ENCODE results near the gene ACCSL. TPM values are rescaled to one million over a fixed set of nuclear protein-coding genes. Genes with fewer than 3 reads are reported as not detected.

The ACCSL gene
- total RNA-seq, 1 donor from 2014 or later, result not detected

DNA sequence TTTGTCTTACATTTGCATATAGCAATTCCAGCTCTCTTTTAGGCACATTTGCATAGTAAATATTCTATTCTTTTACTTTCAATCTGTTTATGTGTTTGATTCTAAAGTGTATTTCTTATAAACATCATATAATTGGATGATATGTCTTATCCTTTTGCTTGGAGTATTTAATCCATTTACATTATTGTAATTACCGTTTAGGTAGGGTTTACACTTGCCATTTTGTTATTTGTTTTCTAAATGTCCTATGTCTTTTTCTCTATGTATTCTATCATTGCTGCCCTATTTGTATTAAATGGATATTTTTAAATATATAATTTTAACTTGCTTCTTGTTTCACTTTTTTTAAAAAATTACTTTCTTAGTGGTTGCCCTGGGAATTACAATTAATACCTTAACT lies 22.8 kb upstream of the ACCSL start:
- peaks cover 7% of the 10 kb centered on the region for H3K4me1 ChIP-seq
- H3K27ac ChIP-seq, result no peak overlapping the region
- H3K36me3 ChIP-seq, result no peaks in the 10 kb centered on the region
- no peak for DNase-seq (ENCODE audit: extremely low spot score in 2 of 2)
- H3K9me3 ChIP-seq, result no peaks in the 10 kb centered on the region
- no peak overlapping the region for H3K4me3 ChIP-seq
- H3K27me3 ChIP-seq, result no peaks in the 10 kb centered on the region
- no peak for TF ChIP-seq POLR2A (IDR thresholded peaks at IDR 0.05)
- TF ChIP-seq POLR2AphosphoS5 (IDR thresholded peaks at IDR 0.05; ENCODE audit: insufficient read depth in 1 of 2, low read depth in 1 of 2), result no peak
- TF ChIP-seq, protein P1, sequence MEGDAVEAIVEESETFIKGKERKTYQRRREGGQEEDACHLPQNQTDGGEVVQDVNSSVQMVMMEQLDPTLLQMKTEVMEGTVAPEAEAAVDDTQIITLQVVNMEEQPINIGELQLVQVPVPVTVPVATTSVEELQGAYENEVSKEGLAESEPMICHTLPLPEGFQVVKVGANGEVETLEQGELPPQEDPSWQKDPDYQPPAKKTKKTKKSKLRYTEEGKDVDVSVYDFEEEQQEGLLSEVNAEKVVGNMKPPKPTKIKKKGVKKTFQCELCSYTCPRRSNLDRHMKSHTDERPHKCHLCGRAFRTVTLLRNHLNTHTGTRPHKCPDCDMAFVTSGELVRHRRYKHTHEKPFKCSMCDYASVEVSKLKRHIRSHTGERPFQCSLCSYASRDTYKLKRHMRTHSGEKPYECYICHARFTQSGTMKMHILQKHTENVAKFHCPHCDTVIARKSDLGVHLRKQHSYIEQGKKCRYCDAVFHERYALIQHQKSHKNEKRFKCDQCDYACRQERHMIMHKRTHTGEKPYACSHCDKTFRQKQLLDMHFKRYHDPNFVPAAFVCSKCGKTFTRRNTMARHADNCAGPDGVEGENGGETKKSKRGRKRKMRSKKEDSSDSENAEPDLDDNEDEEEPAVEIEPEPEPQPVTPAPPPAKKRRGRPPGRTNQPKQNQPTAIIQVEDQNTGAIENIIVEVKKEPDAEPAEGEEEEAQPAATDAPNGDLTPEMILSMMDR (IDR thresholded peaks at IDR 0.05), result no peak
- intact Hi-C loops (cut with DNase I), result no loop called here

DNA sequence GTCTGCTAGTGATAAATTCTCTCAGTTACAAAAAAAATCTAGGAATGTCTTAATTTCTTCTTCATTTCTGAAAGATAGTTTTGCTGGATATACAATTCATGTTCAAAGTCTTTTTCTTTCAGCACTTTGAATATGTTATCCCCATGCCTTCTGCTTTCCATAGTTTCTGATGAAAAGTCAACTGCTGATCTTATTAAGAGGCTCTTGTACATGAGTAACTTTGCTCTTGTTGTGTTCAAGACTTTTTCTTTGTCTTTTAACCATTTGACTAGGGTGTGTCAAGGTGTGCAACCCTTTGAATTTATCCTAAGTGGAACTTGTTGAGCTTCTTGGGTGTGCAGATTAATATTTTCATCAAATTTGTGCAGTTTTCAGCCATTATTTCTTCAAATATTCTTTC lies 22.1 kb upstream of the ACCSL start:
- intact Hi-C loops (cut with DNase I), result no loop called here
- DNase-seq (ENCODE audit: extremely low spot score in 2 of 2), result no peak
- H3K36me3 ChIP-seq, result no peaks in the 10 kb centered on the region
- no peak overlapping the region for H3K27ac ChIP-seq
- TF ChIP-seq, protein P1 (IDR thresholded peaks at IDR 0.05), result no peak
- TF ChIP-seq POLR2A (IDR thresholded peaks at IDR 0.05), result no peak
- no peak for TF ChIP-seq POLR2AphosphoS5 (IDR thresholded peaks at IDR 0.05; ENCODE audit: insufficient read depth in 1 of 2, low read depth in 1 of 2)
- H3K27me3 ChIP-seq, result no peaks in the 10 kb centered on the region
- H3K4me1 ChIP-seq, result peaks cover 8% of the 10 kb centered on the region
- no peak overlapping the region for H3K4me3 ChIP-seq
- no peaks in the 10 kb centered on the region for H3K9me3 ChIP-seq

- Histone ChIP-seq H3K36me3 (no peaks in the 10 kb centered on the region), H3K4me3 (no peak overlapping the region), H3K27ac (no peak overlapping the region), H3K4me1 (peaks cover 27% of the 10 kb centered on the region), H3K27me3 (no peaks in the 10 kb centered on the region), H3K9me3 (no peaks in the 10 kb centered on the region)
- intact Hi-C loops (cut with DNase I), result no loop called here
- TF ChIP-seq POLR2AphosphoS5 (IDR thresholded peaks at IDR 0.05; ENCODE audit: insufficient read depth in 1 of 2, low read depth in 1 of 2) (no peak), POLR2A (IDR thresholded peaks at IDR 0.05) (no peak)
- TF ChIP-seq, protein P1 (IDR thresholded peaks at IDR 0.05), result no peak
- DNase-seq (ENCODE audit: extremely low spot score in 2 of 2), result peak; percentile 55 to 71
These were observed 19.4 kb upstream of the ACCSL start for GRCh38 chr11:44028401-44028800.

DNA sequence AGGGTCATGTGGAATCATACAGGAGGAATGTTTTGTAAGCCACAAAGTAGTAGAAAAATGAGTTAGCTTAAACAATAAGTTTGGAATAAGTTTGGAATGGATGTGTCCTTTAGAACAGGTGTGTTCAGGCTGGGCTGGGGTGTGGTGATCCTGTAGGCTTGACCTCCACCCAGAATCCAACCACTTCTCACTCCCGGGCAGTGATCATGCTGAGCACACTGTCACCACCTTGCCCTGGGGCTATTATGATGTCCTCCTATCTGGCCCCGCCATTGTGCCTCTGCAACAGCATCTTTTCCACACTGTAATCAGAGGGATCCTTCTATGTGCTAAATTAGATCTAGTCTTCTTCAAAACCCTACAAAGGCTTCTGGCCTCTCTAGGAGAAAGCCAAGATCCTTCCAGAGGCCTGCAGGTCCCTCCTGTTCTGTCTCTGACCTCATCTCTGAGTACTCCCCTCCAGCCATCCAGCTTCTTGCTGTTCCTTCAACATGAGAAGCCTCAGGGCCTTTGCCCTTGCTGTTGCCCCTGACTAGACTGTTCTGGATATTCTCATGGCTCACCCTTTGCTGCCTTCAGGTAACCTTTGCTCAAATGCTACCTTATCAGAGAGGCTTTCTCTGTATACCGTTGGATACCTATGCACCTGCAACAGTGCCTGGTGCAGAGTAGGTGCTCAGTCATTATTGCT lies 18.8 kb upstream of the ACCSL start:
- H3K9me3 ChIP-seq, result no peaks in the 10 kb centered on the region
- TF ChIP-seq POLR2AphosphoS5 (IDR thresholded peaks at IDR 0.05; ENCODE audit: insufficient read depth in 1 of 2, low read depth in 1 of 2) (no peak), POLR2A (IDR thresholded peaks at IDR 0.05) (no peak)
- TF ChIP-seq, protein P1 (IDR thresholded peaks at IDR 0.05), result no peak
- no peaks in the 10 kb centered on the region for H3K27me3 ChIP-seq
- H3K36me3 ChIP-seq, result no peaks in the 10 kb centered on the region
- H3K27ac ChIP-seq, result peak overlapping the region; percentile 78
- H3K4me3 ChIP-seq, result no peak overlapping the region
- peak in 1 of 2 donors; percentile 79 for DNase-seq (ENCODE audit: extremely low spot score in 2 of 2)
- intact Hi-C loops (cut with DNase I), result no loop called here
- peaks cover 27% of the 10 kb centered on the region for H3K4me1 ChIP-seq

DNA sequence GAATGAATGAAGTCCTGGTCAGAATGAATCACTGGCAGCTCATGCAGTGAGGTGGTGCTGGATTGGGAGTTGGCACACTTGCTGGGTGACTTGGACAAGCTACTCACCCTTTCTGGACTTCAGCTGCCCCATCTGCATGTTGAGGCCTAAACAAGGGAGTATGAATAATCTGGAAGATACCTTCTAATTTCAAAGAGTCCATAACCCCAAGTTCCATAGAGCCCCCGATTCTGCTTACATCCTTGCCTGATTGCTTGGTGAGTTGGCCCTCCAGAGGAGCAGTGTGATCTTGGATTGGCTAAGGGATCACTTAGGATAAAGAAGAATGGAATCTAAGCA lies 18.3 kb upstream of the ACCSL start:
- Histone ChIP-seq H3K4me3 (no peak overlapping the region), H3K27ac (peak overlapping the region; percentile 78), H3K27me3 (no peaks in the 10 kb centered on the region), H3K4me1 (peaks cover 27% of the 10 kb centered on the region), H3K9me3 (no peaks in the 10 kb centered on the region), H3K36me3 (no peaks in the 10 kb centered on the region)
- TF ChIP-seq, protein P1 (IDR thresholded peaks at IDR 0.05), result no peak
- TF ChIP-seq POLR2A (IDR thresholded peaks at IDR 0.05) (no peak), POLR2AphosphoS5 (IDR thresholded peaks at IDR 0.05; ENCODE audit: insufficient read depth in 1 of 2, low read depth in 1 of 2) (no peak)
- intact Hi-C loops (cut with DNase I), result no loop called here
- DNase-seq (ENCODE audit: extremely low spot score in 2 of 2), result peak in 1 of 2 donors; percentile 67
